HL-60 (cell line): ENCODE data around the gene UBE2QL1.
"Not testable (repeated sequence)": the region's sequence is repeated elsewhere in the genome, so short reads cannot be mapped to it uniquely, and the experiment has no call there.

Experiments used
- DNase-seq, 2 experiments: peaks; one replicate each; pipeline ENCODE4 v3.0.0-alpha.2; 2010 to 2020; ENCODE audit warnings: low read depth in 1 of 2, low spot score in 1 of 2
- H3K27ac ChIP-seq: fragments of 250-450 bp; sonication (Bioruptor Pico); replicated peaks from 2 replicates; pipeline ENCODE4 v1.5.1; 2020; ENCODE audit warnings: mild to moderate bottlenecking, moderate library complexity
- H3K27me3 ChIP-seq: fragments of 250-450 bp; sonication (Bioruptor Pico); 2 replicates; pipeline ENCODE4 v1.5.1; 2021; ENCODE audit warnings: mild to moderate bottlenecking, moderate library complexity; ENCODE audit not compliant: insufficient read depth, poor library complexity, severe bottlenecking
- H3K4me3 ChIP-seq: replicated peaks from 2 replicates; pipeline ENCODE4 v1.5.1; 2011; ENCODE audit warnings: mild to moderate bottlenecking, control low read depth, low read length; ENCODE audit not compliant: insufficient read depth
- GABPA ChIP-seq: IDR thresholded peaks from 2 replicates; pipeline ENCODE4 v1.6.1; 2012; ENCODE audit warnings: low read depth
- POLR2AphosphoS5 ChIP-seq: IDR thresholded peaks from 2 replicates; pipeline ENCODE4 v1.6.1; 2012; ENCODE audit warnings: low read depth
- SPI1 ChIP-seq: IDR thresholded peaks from 2 replicates; pipeline ENCODE4 v1.6.1; 2012; ENCODE audit warnings: low read depth, mild to moderate bottlenecking, borderline replicate concordance
- TF ChIP-seq, protein P1 (sequence below): IDR thresholded peaks from one replicate; pipeline ENCODE4 v1.5.1; 2011; ENCODE audit warnings: low read length, control low read depth, inconsistent platforms; ENCODE audit not compliant: insufficient read depth
- TF ChIP-seq, protein P2 (sequence below): IDR thresholded peaks from 2 replicates; pipeline ENCODE4 v1.6.1; 2012; ENCODE audit warnings: low read depth; ENCODE audit not compliant: insufficient replicate concordance

UBE2QL1 gene

DNA sequence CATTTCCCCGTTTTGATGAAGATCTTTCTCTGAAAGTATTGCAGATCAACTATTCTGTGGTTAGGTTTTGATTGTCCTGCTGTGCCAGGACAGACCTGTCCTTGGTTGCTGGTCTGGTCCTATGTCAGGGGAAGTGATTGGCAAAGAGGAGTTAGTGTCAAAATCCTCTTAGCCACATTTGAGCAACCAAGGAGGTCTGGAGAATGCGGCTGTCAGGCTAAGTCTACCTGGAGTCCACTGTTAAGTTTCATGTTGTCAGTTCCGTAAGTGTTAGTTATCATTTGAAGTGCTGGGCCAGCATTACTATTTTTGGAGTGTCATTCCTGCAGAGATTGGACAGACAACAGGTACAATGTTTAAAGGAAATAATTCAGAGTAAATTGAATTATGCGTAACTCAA, 62.3 kb downstream of the UBE2QL1 start:
- Histone ChIP-seq H3K27ac (no peak overlapping the region), H3K27me3 (peaks cover 9% of the 10 kb centered on the region), H3K4me3 (no peak overlapping the region)
- no peak for DNase-seq
- TF ChIP-seq POLR2AphosphoS5 (no peak), SPI1 (no peak), GABPA (no peak)
- TF ChIP-seq, protein P1, sequence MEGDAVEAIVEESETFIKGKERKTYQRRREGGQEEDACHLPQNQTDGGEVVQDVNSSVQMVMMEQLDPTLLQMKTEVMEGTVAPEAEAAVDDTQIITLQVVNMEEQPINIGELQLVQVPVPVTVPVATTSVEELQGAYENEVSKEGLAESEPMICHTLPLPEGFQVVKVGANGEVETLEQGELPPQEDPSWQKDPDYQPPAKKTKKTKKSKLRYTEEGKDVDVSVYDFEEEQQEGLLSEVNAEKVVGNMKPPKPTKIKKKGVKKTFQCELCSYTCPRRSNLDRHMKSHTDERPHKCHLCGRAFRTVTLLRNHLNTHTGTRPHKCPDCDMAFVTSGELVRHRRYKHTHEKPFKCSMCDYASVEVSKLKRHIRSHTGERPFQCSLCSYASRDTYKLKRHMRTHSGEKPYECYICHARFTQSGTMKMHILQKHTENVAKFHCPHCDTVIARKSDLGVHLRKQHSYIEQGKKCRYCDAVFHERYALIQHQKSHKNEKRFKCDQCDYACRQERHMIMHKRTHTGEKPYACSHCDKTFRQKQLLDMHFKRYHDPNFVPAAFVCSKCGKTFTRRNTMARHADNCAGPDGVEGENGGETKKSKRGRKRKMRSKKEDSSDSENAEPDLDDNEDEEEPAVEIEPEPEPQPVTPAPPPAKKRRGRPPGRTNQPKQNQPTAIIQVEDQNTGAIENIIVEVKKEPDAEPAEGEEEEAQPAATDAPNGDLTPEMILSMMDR, result no peak
- TF ChIP-seq, protein P2, sequence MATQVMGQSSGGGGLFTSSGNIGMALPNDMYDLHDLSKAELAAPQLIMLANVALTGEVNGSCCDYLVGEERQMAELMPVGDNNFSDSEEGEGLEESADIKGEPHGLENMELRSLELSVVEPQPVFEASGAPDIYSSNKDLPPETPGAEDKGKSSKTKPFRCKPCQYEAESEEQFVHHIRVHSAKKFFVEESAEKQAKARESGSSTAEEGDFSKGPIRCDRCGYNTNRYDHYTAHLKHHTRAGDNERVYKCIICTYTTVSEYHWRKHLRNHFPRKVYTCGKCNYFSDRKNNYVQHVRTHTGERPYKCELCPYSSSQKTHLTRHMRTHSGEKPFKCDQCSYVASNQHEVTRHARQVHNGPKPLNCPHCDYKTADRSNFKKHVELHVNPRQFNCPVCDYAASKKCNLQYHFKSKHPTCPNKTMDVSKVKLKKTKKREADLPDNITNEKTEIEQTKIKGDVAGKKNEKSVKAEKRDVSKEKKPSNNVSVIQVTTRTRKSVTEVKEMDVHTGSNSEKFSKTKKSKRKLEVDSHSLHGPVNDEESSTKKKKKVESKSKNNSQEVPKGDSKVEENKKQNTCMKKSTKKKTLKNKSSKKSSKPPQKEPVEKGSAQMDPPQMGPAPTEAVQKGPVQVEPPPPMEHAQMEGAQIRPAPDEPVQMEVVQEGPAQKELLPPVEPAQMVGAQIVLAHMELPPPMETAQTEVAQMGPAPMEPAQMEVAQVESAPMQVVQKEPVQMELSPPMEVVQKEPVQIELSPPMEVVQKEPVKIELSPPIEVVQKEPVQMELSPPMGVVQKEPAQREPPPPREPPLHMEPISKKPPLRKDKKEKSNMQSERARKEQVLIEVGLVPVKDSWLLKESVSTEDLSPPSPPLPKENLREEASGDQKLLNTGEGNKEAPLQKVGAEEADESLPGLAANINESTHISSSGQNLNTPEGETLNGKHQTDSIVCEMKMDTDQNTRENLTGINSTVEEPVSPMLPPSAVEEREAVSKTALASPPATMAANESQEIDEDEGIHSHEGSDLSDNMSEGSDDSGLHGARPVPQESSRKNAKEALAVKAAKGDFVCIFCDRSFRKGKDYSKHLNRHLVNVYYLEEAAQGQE, result no peak

DNA sequence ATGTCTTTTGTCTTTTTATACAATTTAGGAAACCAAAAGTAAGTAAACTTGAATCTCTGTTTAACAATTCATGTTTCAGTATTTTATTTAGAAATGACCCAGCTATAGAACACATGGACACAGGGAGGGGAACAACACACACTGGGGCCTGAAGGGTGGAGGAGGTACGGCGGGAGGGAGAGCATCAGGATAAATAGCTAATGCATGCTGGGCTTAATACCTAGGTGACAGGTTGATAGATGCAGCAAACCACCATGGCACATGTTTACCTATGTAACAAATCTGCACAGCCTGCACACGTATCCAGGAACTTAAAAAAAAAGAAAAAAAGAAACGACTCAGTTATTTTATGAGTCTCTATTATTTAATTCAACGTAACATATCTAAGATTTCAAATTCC, 67.2 kb downstream of the UBE2QL1 start:
- DNase-seq, result not testable (repeated sequence)

DNA sequence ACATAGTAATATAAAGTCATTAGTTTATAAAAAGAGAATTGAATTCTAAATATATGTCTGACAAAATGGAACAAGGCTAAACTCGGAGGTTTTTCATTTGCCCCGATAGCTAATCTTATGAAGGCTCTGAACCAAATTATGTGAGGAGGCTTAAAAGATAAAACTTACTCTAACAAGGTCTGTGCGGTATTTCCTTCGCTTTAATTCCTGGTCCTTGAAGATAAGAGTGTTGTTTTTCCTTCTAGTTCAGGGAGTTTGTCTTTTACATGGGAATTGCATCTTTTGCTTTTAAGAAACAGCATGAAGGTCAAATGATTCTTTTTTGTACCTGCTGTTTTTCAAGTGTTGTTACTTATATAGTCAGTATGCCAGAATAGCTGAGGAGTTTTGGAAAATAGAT, 68.2 kb downstream of the UBE2QL1 start:
- DNase-seq, result no peak
- Histone ChIP-seq H3K4me3 (no peak overlapping the region), H3K27me3 (peaks cover 11% of the 10 kb centered on the region), H3K27ac (no peak overlapping the region)
- TF ChIP-seq, protein P1, result no peak
- TF ChIP-seq, protein P2, result no peak
- TF ChIP-seq SPI1, result no peak
- TF ChIP-seq POLR2AphosphoS5, result no peak
- TF ChIP-seq GABPA, result no peak

More for the DNA sequence above, 67.2 kb downstream of the UBE2QL1 start:
- not testable (repeated sequence) for H3K27ac ChIP-seq, H3K4me3 ChIP-seq
- H3K27me3 ChIP-seq, result peaks cover 11% of the 10 kb centered on the region

DNA sequence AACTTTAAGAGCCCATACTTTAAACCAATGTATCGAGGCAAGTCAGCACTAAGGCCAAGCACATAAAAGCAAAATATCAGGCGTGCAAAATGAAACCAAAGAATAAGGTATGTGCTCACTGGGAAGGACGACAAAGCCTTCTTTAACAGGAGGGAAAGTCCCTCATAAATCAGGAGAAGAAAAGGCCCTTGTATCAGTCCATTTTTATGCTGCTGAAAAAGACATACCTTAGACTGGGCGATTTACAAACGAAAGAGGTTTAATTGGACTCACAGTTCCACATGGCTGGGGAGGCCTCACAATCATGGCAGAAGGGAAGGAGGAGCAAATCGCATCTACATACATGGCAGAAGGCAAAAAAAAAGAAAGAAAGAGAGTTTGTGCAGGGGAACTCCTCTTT, 68.9 kb downstream of the UBE2QL1 start:
- Histone ChIP-seq H3K27me3 (peaks cover 9% of the 10 kb centered on the region), H3K4me3 (no peak overlapping the region), H3K27ac (no peak overlapping the region)
- TF ChIP-seq, protein P2, result no peak
- TF ChIP-seq, protein P1, result no peak
- TF ChIP-seq SPI1, result no peak
- no peak for TF ChIP-seq GABPA
- no peak for TF ChIP-seq POLR2AphosphoS5
- no peak for DNase-seq
